K562 (cell line): ENCODE results near the gene NTM. TPM values are rescaled to one million over a fixed set of nuclear protein-coding genes. Genes with fewer than 3 reads are reported as not detected.

ENCODE experiments used
- ATAC-seq: fragments of 200-7000 bp; cut with Tn5 transposase; 3 replicates; pipeline ENCODE4 v1.9.1; 2020; ENCODE audit warnings: moderate library complexity
- BruUV-seq: library from RNA; stranded (reverse); fragments of 400-500 nt; replicated peaks from 2 replicates; lab custom pipeline; 2021; lab: Mats Ljungman, UMichigan
- CTCF ChIA-PET: fragments of 300-600 bp; formaldehyde crosslinking; extraction: SDS; loops from one replicate; lab custom pipeline; 2021; ENCODE audit warnings: low intra/inter-chr PET ratio; lab: Yijun Ruan, JAX
- POLR2A ChIA-PET: fragments of 300-600, 350-650 bp; sonication (Branson Sonifier 250); formaldehyde crosslinking; extraction: SDS; loops from one replicate; lab custom pipeline; 2021; ENCODE audit warnings: antibody characterized with exemption, inconsistent platforms; lab: Yijun Ruan, JAX
- DNase-seq, 4 experiments: peaks; one replicate each; pipeline versions ENCODE4 v3.0.0 to v3.0.0-alpha.2; 2011 to 2018; ENCODE audit warnings: low spot score in 3 of 4, mixed read lengths in 3 of 4; ENCODE audit errors: extremely low read depth in 1 of 4
- FAIRE-seq: peaks from 2 replicates; lab custom pipeline; 2011; peaks lifted over from hg19 to GRCh38; lab: Jason Lieb, UNC
- H2AFZ ChIP-seq: 2 replicates; pipeline ENCODE4 v1.6.0; 2011; ENCODE audit warnings: low read depth, low read length, control low read depth, inconsistent platforms
- H3K27ac ChIP-seq: fragments of 200-600 bp; 3 replicates; pipeline ENCODE4 v1.8.0; 2011; ENCODE audit warnings: low read depth, mild to moderate bottlenecking, control low read depth, inconsistent platforms, low read length, moderate library complexity, mixed read lengths; ENCODE audit errors: extremely low read depth
- H3K27me3 ChIP-seq, 2 experiments: fragments of 300-600 bp in 1 of 2; 2 replicates in 1 of 2; 3 replicates in 1 of 2; pipeline versions ENCODE4 v1.6.0 to v1.8.0; 2011; ENCODE audit warnings: inconsistent platforms in 2 of 2, low read length in 2 of 2, mild to moderate bottlenecking in 1 of 2, mixed read lengths in 1 of 2, moderate library complexity in 1 of 2; ENCODE audit not compliant: control insufficient read depth in 2 of 2, insufficient read depth in 2 of 2
- H3K36me3 ChIP-seq: fragments of 300-600 bp; 3 replicates; pipeline ENCODE4 v1.8.0; 2011; ENCODE audit warnings: mild to moderate bottlenecking, low read length, inconsistent platforms; ENCODE audit not compliant: control insufficient read depth, insufficient read depth
- H3K4me1 ChIP-seq, 2 experiments: fragments of 200-600 bp in 1 of 2; replicated peaks in 1 of 2; 2 replicates in 1 of 2; 3 replicates in 1 of 2; pipeline versions ENCODE4 v1.5.1 to v1.8.0; 2011; ENCODE audit warnings: inconsistent platforms in 2 of 2, low read length in 2 of 2, mild to moderate bottlenecking in 1 of 2, mixed read lengths in 1 of 2, moderate library complexity in 1 of 2; ENCODE audit not compliant: control insufficient read depth in 2 of 2, insufficient read depth in 2 of 2
- H3K4me2 ChIP-seq: 2 replicates; pipeline ENCODE4 v1.6.1; 2011; ENCODE audit warnings: low read length, control low read depth, inconsistent platforms, mixed read lengths; ENCODE audit not compliant: insufficient read depth
- H3K4me3 ChIP-seq: fragments of 200-600 bp; sonication (generic), shearing (Covaris generic); 2 replicates; pipeline ENCODE4 v1.5.1; 2016; ENCODE audit warnings: control low read depth, inconsistent platforms
- H3K79me2 ChIP-seq: fragments of 200-600 bp; 3 replicates; pipeline ENCODE4 v1.8.0; 2011; ENCODE audit warnings: low read length, inconsistent platforms; ENCODE audit not compliant: control insufficient read depth, insufficient read depth
- H3K9ac ChIP-seq, 2 experiments: 2 replicates each; pipeline versions ENCODE4 v1.6.0 to v1.6.1; 2011; ENCODE audit warnings: low read depth in 2 of 2, low read length in 2 of 2, control low read depth in 1 of 2, inconsistent platforms in 1 of 2, mild to moderate bottlenecking in 1 of 2, mixed read lengths in 1 of 2; ENCODE audit not compliant: insufficient read depth in 1 of 2
- H3K9me1 ChIP-seq: one replicate; pipeline ENCODE4 v1.6.0; 2011; ENCODE audit warnings: inconsistent platforms, mild to moderate bottlenecking, low read length, moderate library complexity; ENCODE audit not compliant: control insufficient read depth, insufficient read depth
- H3K9me3 ChIP-seq: replicated peaks from 2 replicates; pipeline ENCODE4 v1.5.1; 2011; ENCODE audit warnings: low read depth, low read length, inconsistent platforms; ENCODE audit not compliant: control insufficient read depth, insufficient read depth
- H4K20me1 ChIP-seq: replicated peaks from 2 replicates; pipeline ENCODE4 v1.6.1; 2011; ENCODE audit warnings: low read length, inconsistent platforms, mixed read lengths; ENCODE audit not compliant: control insufficient read depth, insufficient read depth
- DPF2 ChIP-seq: fragments of 450-650 bp; IDR thresholded peaks from 2 replicates; pipeline ENCODE4 v1.6.1; 2016
- ESRRB ChIP-seq: fragments of 250-450 bp; sonication (Bioruptor Pico); IDR thresholded peaks from 2 replicates; pipeline ENCODE4 v1.5.0; 2020; ENCODE audit warnings: mild to moderate bottlenecking, moderate library complexity, borderline replicate concordance
- FOXJ2 ChIP-seq: fragments of 200-800 bp; sonication (Bioruptor generic); IDR thresholded peaks from 2 replicates; pipeline ENCODE4 v1.6.1; 2016; ENCODE audit warnings: missing genetic modification characterization, missing compliant biosample characterization
- RBBP5 ChIP-seq: fragments of 200-600 bp; sonication (generic); IDR thresholded peaks from 2 replicates; pipeline ENCODE4 v1.6.1; 2012; ENCODE audit warnings: borderline replicate concordance, mild to moderate bottlenecking, low read length, control low read depth, inconsistent platforms; ENCODE audit not compliant: insufficient read depth, poor library complexity, severe bottlenecking
- RFX5 ChIP-seq: IDR thresholded peaks from 2 replicates; pipeline ENCODE4 v1.6.1; 2011; ENCODE audit warnings: low read depth, mild to moderate bottlenecking, improper control_type of control experiment, low read length
- RUNX1 ChIP-seq: sonication (generic); IDR thresholded peaks from 2 replicates; pipeline ENCODE4 v1.6.1; 2016; ENCODE audit warnings: antibody characterized with exemption, low read depth
- SP2 ChIP-seq: IDR thresholded peaks from 2 replicates; pipeline ENCODE4 v1.6.1; 2011; ENCODE audit warnings: mild to moderate bottlenecking, low read depth, low read length, moderate library complexity; ENCODE audit not compliant: poor library complexity, severe bottlenecking; ENCODE audit errors: extremely low read depth
- TARDBP ChIP-seq: fragments of 450-650 bp; IDR thresholded peaks from 2 replicates; pipeline ENCODE4 v1.6.1; 2016
- YBX1 ChIP-seq: fragments of 450-650 bp; IDR thresholded peaks from 2 replicates; pipeline ENCODE4 v1.7.1; 2016; ENCODE audit warnings: mild to moderate bottlenecking
- ZC3H8 ChIP-seq: fragments of 450-650 bp; IDR thresholded peaks from 2 replicates; pipeline ENCODE4 v1.6.1; 2017
- ZNF165 ChIP-seq: fragments of 250-450 bp; sonication (Bioruptor Pico); IDR thresholded peaks from 2 replicates; pipeline ENCODE4 v1.4.0; 2020; ENCODE audit warnings: borderline replicate concordance
- ZNF224 ChIP-seq: sonication (generic); formaldehyde crosslinking; IDR thresholded peaks from 2 replicates; pipeline ENCODE4 v1.8.0; 2022; ENCODE audit warnings: mild to moderate bottlenecking, missing genetic modification reagents
- ZNF239 ChIP-seq: fragments of 250-450 bp; sonication (Bioruptor Pico); IDR thresholded peaks from 2 replicates; pipeline ENCODE4 v1.4.0; 2020; ENCODE audit warnings: mild to moderate bottlenecking
- ZNF830 ChIP-seq: fragments of 250-450 bp; sonication (Bioruptor Pico); IDR thresholded peaks from 2 replicates; pipeline ENCODE4 v1.5.0; 2021; ENCODE audit warnings: mild to moderate bottlenecking
- WGBS: fragments of 100-300 bp; shearing (Covaris generic); methylation state at CpG from one replicate; pipeline ENCODE4 v1.1.6; 2016; ENCODE audit warnings: low coverage, mixed read lengths; ENCODE audit not compliant: insufficient coverage; ENCODE audit errors: missing lambda C conversion rate; 5-methylcytosine and 5-hydroxymethylcytosine counted together
- in situ Hi-C: fragments of 300-500 bp; cut with MboI; formaldehyde crosslinking; loops from 4 replicates; pipeline ENCODE4 v1.15.0; 2018; ENCODE audit warnings: inconsistent platforms, mixed read lengths
- intact Hi-C: fragments of 100-400 bp; cut with micrococcal nuclease; formaldehyde crosslinking; loops from 2 replicates; pipeline ENCODE4 v1.14.2; 2022
- polyA plus RNA-seq, 8 experiments: library from polyadenylated mRNA; depleted of rRNA in 4 of 8; stranded (reverse) in 5 of 8; unstranded in 3 of 8; fragments of >200 nt; fragmentation: Nextera tagmentation in 2 of 8; fragmentation: Illumina TruSeq in 1 of 8; extraction: Ambion mirVana in 2 of 8; extraction: Trizol in 1 of 8; gene quantifications; 2 replicates each; pipeline versions ENCODE4 v1.2.1 to v1.2.3, GENCODE V29; 2011 to 2014; ENCODE audit warnings: inconsistent platforms in 1 of 8, missing spikeins in 1 of 8
- total RNA-seq, 7 experiments: library from RNA; depleted of rRNA in 6 of 7; stranded (reverse); fragments of >200 nt in 6 of 7; fragmentation: Illumina TruSeq in 2 of 7; extraction: Trizol in 2 of 7; gene quantifications; 2 replicates each; pipeline versions ENCODE4 v1.2.1 to v1.2.3, GENCODE V29; 2011 to 2021; ENCODE audit warnings: low replicate concordance in 1 of 7
- TF ChIP-seq, protein P1 (sequence below): IDR thresholded peaks from 3 replicates; pipeline ENCODE4 v1.6.1; 2011; ENCODE audit warnings: borderline replicate concordance, mild to moderate bottlenecking, moderate library complexity; ENCODE audit not compliant: insufficient read length; ENCODE audit errors: extremely low read depth

The NTM gene
- total and polyA plus RNA-seq, 9 of the 15 experiments (the other 6 are each of a cell fraction or from before 2014, with no cell fraction given) = not detected

DNA sequence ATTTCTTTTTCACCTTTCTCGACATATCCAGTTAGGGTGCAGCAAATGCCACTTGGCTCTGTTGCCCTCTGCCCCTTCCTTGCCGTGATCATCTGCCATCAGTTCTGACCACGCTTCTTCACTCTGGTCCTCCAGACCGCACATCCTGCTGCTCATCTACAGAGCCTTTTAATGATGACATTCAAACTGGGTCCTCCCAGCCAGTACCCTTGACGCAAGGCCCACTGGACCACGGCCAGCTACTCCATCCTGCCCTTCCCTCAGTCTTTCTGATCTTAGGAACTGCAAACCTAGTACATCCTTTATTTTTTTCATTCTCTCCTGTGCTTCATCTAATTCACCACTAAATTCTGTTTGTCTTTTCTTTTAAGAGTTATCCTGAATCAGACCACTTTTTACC lies 551.8 kb downstream of the NTM start:
- TF ChIP-seq FOXJ2 (tag) = no peak
- no peak for FAIRE-seq
- in situ Hi-C loops (no loop called here), intact Hi-C loops (no loop called here)
- H3K79me2 ChIP-seq = no peaks in the 10 kb centered on the region
- H3K9ac ChIP-seq = no peak overlapping the region
- H3K4me2 ChIP-seq = no peak overlapping the region
- CTCF ChIA-PET = no interaction called here
- BruUV-seq = no TSS peak
- no peak overlapping the region for H2AFZ ChIP-seq
- no peak overlapping the region for H3K27ac ChIP-seq
- 1% methylated on average over 6 of the region's 6 CpGs for WGBS
- H3K27me3 ChIP-seq = no peaks in the 10 kb centered on the region
- H3K9me1 ChIP-seq = no peaks in the 10 kb centered on the region
- H4K20me1 ChIP-seq = no peaks in the 10 kb centered on the region
- ATAC-seq = no peak
- no peaks in the 10 kb centered on the region for H3K36me3 ChIP-seq
- no peak for DNase-seq
- H3K9me3 ChIP-seq = no peaks in the 10 kb centered on the region
- POLR2A ChIA-PET = no interaction called here
- no peak overlapping the region for H3K4me3 ChIP-seq
- H3K4me1 ChIP-seq = no peaks in the 10 kb centered on the region

DNA sequence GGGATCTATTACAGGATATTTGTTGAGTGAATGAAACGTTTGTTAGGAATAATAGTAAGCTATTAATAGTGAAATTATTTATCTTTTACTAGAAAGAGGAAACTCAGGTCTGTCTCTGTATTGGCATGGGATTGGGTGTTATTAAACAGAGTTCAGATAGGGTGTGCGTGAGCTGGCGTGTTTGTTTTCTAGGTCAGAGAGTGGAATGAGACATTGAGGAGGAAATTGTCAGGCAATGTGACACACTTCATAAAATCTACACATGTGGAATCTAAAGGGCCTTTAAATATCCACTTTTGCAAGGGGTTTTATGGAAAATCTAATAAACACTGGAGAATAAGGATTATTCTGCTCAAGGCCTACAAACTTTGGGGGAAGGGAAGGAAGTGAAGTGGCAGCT lies 552.9 kb downstream of the NTM start:
- ChIA-PET POLR2A (no interaction called here), CTCF (no interaction called here)
- no peak for ATAC-seq
- Histone ChIP-seq H3K36me3 (no peaks in the 10 kb centered on the region), H3K4me1 (no peaks in the 10 kb centered on the region), H3K9ac (no peak overlapping the region), H3K9me1 (no peaks in the 10 kb centered on the region), H3K4me3 (no peak overlapping the region), H4K20me1 (no peaks in the 10 kb centered on the region), H3K27me3 (no peaks in the 10 kb centered on the region), H3K4me2 (no peak overlapping the region), H2AFZ (no peak overlapping the region), H3K9me3 (no peaks in the 10 kb centered on the region), H3K79me2 (no peaks in the 10 kb centered on the region), H3K27ac (no peak overlapping the region)
- FAIRE-seq = no peak
- in situ Hi-C loops = no loop called here
- 3% methylated on average over 3 of the region's 3 CpGs for WGBS
- DNase-seq = no peak
- no TSS peak for BruUV-seq
- intact Hi-C loops = no loop called here
- TF ChIP-seq ZNF239 = no peak
- TF ChIP-seq RUNX1 = no peak
- TF ChIP-seq ZC3H8 = no peak
- TF ChIP-seq, protein P1, sequence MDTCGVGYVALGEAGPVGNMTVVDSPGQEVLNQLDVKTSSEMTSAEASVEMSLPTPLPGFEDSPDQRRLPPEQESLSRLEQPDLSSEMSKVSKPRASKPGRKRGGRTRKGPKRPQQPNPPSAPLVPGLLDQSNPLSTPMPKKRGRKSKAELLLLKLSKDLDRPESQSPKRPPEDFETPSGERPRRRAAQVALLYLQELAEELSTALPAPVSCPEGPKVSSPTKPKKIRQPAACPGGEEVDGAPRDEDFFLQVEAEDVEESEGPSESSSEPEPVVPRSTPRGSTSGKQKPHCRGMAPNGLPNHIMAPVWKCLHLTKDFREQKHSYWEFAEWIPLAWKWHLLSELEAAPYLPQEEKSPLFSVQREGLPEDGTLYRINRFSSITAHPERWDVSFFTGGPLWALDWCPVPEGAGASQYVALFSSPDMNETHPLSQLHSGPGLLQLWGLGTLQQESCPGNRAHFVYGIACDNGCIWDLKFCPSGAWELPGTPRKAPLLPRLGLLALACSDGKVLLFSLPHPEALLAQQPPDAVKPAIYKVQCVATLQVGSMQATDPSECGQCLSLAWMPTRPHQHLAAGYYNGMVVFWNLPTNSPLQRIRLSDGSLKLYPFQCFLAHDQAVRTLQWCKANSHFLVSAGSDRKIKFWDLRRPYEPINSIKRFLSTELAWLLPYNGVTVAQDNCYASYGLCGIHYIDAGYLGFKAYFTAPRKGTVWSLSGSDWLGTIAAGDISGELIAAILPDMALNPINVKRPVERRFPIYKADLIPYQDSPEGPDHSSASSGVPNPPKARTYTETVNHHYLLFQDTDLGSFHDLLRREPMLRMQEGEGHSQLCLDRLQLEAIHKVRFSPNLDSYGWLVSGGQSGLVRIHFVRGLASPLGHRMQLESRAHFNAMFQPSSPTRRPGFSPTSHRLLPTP = no peak
- no peak for TF ChIP-seq ZNF165 (CRISPR knock-in tag)
- no peak for TF ChIP-seq TARDBP
- no peak for TF ChIP-seq RBBP5
- no peak for TF ChIP-seq ZNF224 (CRISPR knock-in tag)
- no peak for TF ChIP-seq SP2
- no peak for TF ChIP-seq DPF2
- no peak for TF ChIP-seq RFX5
- TF ChIP-seq ESRRB = no peak
- TF ChIP-seq YBX1 = no peak
- no peak for TF ChIP-seq ZNF830 (CRISPR knock-in tag)
